Ishikawa (cell line): ENCODE data around the gene SF3B3.

Source experiments
- CEBPB ChIP-seq: IDR thresholded peaks from 2 replicates; pipeline ENCODE4 v1.6.1; 2012
- CREB1 ChIP-seq: IDR thresholded peaks from 2 replicates; pipeline ENCODE4 v1.6.1; 2012; ENCODE audit warnings: low read depth
- EGR1 ChIP-seq: IDR thresholded peaks from 2 replicates; pipeline ENCODE4 v1.6.1; 2012
- EP300 ChIP-seq: IDR thresholded peaks from 2 replicates; pipeline ENCODE4 v1.6.1; 2012; ENCODE audit warnings: borderline replicate concordance
- FOXM1 ChIP-seq: IDR thresholded peaks from 2 replicates; pipeline ENCODE4 v1.6.1; 2012; ENCODE audit warnings: low read depth, borderline replicate concordance
- NFIC ChIP-seq: IDR thresholded peaks from 2 replicates; pipeline ENCODE4 v1.6.1; 2012
- RAD21 ChIP-seq: IDR thresholded peaks from 2 replicates; pipeline ENCODE4 v1.6.1; 2012; ENCODE audit warnings: low read depth
- TAF1 ChIP-seq: IDR thresholded peaks from 2 replicates; pipeline ENCODE4 v1.6.1; 2012; ENCODE audit warnings: low read depth, mild to moderate bottlenecking
- TCF12 ChIP-seq: IDR thresholded peaks from 2 replicates; pipeline ENCODE4 v1.6.1; 2012; ENCODE audit warnings: low read depth
- TEAD4 ChIP-seq: IDR thresholded peaks from 2 replicates; pipeline ENCODE4 v1.6.1; 2012
- YY1 ChIP-seq: IDR thresholded peaks from 2 replicates; pipeline ENCODE4 v1.6.1; 2012; ENCODE audit warnings: low read depth
- ZBTB7A ChIP-seq: IDR thresholded peaks from 2 replicates; pipeline ENCODE4 v1.6.1; 2012; ENCODE audit warnings: low read depth
- TF ChIP-seq, protein P1 (sequence below): IDR thresholded peaks from 2 replicates; pipeline ENCODE4 v1.6.1; 2012
- TF ChIP-seq, protein P2 (sequence below): IDR thresholded peaks from 2 replicates; pipeline ENCODE4 v1.6.1; 2012; ENCODE audit warnings: low read depth, mild to moderate bottlenecking

The SF3B3 gene

DNA sequence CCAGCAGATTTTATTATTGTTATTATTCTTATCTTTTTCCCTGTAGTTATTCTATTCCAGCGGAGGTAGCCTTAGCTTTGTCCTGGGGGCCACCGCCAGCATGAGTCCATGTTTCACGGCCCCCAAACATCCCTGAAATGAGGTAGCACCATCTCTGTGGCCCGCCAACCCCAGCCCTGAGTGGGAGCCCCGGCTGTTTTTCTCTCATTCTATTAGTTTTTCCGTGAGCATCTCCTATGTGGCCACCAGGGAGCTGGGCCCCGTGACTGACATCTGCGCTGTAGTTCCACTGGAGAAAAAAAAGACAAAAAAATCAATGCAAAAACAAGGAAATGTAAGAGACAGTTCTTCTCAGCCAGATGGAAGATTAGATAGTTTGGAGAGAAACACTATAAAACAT is 79.2 kb downstream of the SF3B3 start:
- TF ChIP-seq CREB1 (no peak), EGR1 (no peak), NFIC (no peak), TCF12 (no peak), RAD21 (no peak), ZBTB7A (no peak)
- TF ChIP-seq, protein P1, sequence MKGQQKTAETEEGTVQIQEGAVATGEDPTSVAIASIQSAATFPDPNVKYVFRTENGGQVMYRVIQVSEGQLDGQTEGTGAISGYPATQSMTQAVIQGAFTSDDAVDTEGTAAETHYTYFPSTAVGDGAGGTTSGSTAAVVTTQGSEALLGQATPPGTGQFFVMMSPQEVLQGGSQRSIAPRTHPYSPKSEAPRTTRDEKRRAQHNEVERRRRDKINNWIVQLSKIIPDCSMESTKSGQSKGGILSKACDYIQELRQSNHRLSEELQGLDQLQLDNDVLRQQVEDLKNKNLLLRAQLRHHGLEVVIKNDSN, result no peak

DNA sequence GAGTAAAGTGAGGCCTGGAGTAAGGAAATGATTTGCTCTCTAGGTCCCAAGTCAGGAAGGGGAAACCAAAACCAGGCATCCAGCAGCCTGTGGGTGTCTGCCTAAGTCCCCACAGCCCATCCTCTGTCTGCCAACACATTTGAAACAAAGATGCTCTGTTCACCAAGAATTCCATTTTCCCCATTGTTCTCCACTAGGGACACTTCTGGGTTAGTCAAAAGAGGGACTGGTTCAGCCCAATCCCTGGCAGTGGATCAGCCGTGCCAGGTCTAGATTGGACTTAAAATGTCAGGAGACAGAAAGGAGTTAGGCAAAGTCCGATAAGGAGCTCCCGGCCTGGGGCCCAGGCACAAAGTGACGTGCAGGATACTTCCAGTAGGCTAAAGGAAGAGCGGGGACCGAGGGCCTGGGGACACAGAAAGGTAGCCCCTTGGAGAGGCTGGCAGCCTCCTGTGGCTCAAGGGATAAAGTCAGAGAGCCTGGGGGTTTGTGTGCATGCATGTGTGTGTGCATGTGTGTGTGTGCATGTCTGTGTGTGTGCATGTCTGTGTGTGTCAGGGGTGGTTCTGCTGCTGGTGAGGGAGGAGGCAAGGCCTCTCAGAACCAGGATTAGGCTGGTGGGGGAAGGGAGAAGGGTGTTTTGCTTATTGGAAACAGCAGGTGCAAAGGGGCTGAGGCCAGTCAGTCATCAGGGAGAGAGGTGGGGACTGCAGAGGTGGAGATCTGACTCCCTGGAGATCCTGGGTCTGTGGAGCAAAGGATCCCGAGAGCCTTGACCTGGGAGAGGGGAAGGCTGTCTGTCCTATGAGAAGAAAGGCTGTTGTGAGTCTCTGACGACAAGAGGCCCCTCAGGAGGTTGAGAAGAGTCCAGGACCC is 81.0 kb downstream of the SF3B3 start:
- TF ChIP-seq CEBPB (no peak), RAD21 (no peak), TEAD4 (no peak), TAF1 (no peak), NFIC (no peak), EGR1 (no peak), TCF12 (no peak), YY1 (no peak), ZBTB7A (no peak)
- TF ChIP-seq, protein P2, sequence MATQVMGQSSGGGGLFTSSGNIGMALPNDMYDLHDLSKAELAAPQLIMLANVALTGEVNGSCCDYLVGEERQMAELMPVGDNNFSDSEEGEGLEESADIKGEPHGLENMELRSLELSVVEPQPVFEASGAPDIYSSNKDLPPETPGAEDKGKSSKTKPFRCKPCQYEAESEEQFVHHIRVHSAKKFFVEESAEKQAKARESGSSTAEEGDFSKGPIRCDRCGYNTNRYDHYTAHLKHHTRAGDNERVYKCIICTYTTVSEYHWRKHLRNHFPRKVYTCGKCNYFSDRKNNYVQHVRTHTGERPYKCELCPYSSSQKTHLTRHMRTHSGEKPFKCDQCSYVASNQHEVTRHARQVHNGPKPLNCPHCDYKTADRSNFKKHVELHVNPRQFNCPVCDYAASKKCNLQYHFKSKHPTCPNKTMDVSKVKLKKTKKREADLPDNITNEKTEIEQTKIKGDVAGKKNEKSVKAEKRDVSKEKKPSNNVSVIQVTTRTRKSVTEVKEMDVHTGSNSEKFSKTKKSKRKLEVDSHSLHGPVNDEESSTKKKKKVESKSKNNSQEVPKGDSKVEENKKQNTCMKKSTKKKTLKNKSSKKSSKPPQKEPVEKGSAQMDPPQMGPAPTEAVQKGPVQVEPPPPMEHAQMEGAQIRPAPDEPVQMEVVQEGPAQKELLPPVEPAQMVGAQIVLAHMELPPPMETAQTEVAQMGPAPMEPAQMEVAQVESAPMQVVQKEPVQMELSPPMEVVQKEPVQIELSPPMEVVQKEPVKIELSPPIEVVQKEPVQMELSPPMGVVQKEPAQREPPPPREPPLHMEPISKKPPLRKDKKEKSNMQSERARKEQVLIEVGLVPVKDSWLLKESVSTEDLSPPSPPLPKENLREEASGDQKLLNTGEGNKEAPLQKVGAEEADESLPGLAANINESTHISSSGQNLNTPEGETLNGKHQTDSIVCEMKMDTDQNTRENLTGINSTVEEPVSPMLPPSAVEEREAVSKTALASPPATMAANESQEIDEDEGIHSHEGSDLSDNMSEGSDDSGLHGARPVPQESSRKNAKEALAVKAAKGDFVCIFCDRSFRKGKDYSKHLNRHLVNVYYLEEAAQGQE, result no peak
- TF ChIP-seq, protein P1, result no peak

- no peak for TF ChIP-seq NFIC
- TF ChIP-seq TCF12, result no peak
- TF ChIP-seq, protein P2, result no peak
Observed at GRCh38 chr16:70605283-70605657, 81.7 kb downstream of the SF3B3 start.

- no peak for TF ChIP-seq FOXM1
- TF ChIP-seq CREB1, result no peak
- TF ChIP-seq, protein P2, result no peak
- TF ChIP-seq TCF12, result no peak
- TF ChIP-seq NFIC, result no peak
- TF ChIP-seq CEBPB, result no peak
- TF ChIP-seq YY1, result no peak
- no peak for TF ChIP-seq EP300
- no peak for TF ChIP-seq EGR1
Observed at GRCh38 chr16:70608521-70608920, 84.9 kb downstream of the SF3B3 start.

GRCh38 chr16:70610273-70611223 is 86.9 kb downstream of the SF3B3 start:
- TF ChIP-seq TCF12 (no peak), NFIC (peak; percentile 27; the same call in 1 of the 2 replicates)
